Mesothelial cell of epicardium (in vitro differentiated cells): ENCODE data around the gene EEIG1. TPM values are rescaled to one million over a fixed set of nuclear protein-coding genes. Genes with fewer than 3 reads are reported as not detected.

Source experiments
- DNase-seq, 2 experiments: peaks; one replicate each; pipeline ENCODE4 v3.0.0; 2021; ENCODE audit warnings: low spot score in 2 of 2; ENCODE audit not compliant: unreplicated experiment in 2 of 2
- H3K27ac Mint-ChIP-seq: 2 replicates; pipeline ENCODE4 v1.8.0; 2021; ENCODE audit warnings: mixed read lengths
- H3K27me3 Mint-ChIP-seq: 2 replicates; pipeline ENCODE4 v1.8.0; 2021; ENCODE audit warnings: low read depth, mixed read lengths
- H3K36me3 Mint-ChIP-seq: 2 replicates; pipeline ENCODE4 v1.8.0; 2021; ENCODE audit warnings: mixed read lengths
- H3K4me1 Mint-ChIP-seq: 2 replicates; pipeline ENCODE4 v1.8.0; 2021; ENCODE audit warnings: mixed read lengths
- H3K4me3 Mint-ChIP-seq: 2 replicates; pipeline ENCODE4 v1.8.0; 2021; ENCODE audit warnings: mild to moderate bottlenecking, moderate library complexity, mixed read lengths
- H3K9me3 Mint-ChIP-seq: 2 replicates; pipeline ENCODE4 v1.8.0; 2021; ENCODE audit warnings: mixed read lengths
- CTCF ChIP-seq: fragments of 200-600 bp; sonication (generic); IDR thresholded peaks from one replicate; pipeline ENCODE4 v1.5.0; 2021; ENCODE audit warnings: antibody characterized with exemption; ENCODE audit not compliant: unreplicated experiment
- total RNA-seq: library from RNA; stranded (reverse); gene quantifications from 3 replicates; pipeline ENCODE4 v1.2.1, GENCODE V29; 2021

The EEIG1 gene
- total RNA-seq, 1 donor from 2014 or later = 67.4 TPM

- peaks cover 8% of the 10 kb centered on the region for H3K9me3 Mint-ChIP-seq
- no peak overlapping the region for H3K27ac Mint-ChIP-seq
- no peak for TF ChIP-seq CTCF
- H3K27me3 Mint-ChIP-seq = no peaks in the 10 kb centered on the region
- H3K36me3 Mint-ChIP-seq = peaks cover 3% of the 10 kb centered on the region
- H3K4me3 Mint-ChIP-seq = no peak overlapping the region
- H3K4me1 Mint-ChIP-seq = peaks cover 7% of the 10 kb centered on the region
- no peak for DNase-seq
Measured at GRCh38 chr9:128011071-128011817, 30.5 kb upstream of the EEIG1 start.

DNA sequence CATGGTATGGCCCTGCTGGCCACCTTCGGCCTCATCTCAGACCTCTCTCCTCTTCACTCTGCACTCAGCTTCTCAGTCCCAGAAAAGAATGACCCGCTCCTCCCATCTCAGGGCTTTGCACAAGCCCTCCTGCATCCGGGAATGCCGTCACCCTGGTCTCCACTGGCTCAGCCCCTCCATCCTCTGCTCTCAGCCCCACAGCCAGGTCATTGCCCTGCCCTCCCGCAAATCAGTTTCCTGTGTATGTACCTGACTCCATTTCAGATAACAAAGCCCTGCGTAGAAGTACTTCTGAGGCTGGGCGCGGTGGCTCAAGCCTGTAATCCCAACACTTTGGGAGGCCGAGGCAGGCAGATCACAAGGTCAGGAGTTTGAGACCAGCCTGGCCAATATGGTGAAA is 28.9 kb upstream of the EEIG1 start:
- no peaks in the 10 kb centered on the region for H3K27me3 Mint-ChIP-seq
- DNase-seq = no peak
- H3K9me3 Mint-ChIP-seq = peaks cover 8% of the 10 kb centered on the region

GRCh38 chr9:128008171-128008570 is 27.4 kb upstream of the EEIG1 start:
- H3K9me3 Mint-ChIP-seq = peaks cover 8% of the 10 kb centered on the region
- H3K27me3 Mint-ChIP-seq = no peaks in the 10 kb centered on the region
- H3K27ac Mint-ChIP-seq = no peak overlapping the region
- no peak for TF ChIP-seq CTCF
- H3K36me3 Mint-ChIP-seq = peaks cover 3% of the 10 kb centered on the region
- DNase-seq = no peak
- no peak overlapping the region for H3K4me3 Mint-ChIP-seq
- H3K4me1 Mint-ChIP-seq = peaks cover 11% of the 10 kb centered on the region

More for the DNA sequence above, 28.9 kb upstream of the EEIG1 start:
- no peak for TF ChIP-seq CTCF
- Mint-ChIP-seq H3K27ac (no peak overlapping the region), H3K36me3 (peaks cover 3% of the 10 kb centered on the region), H3K4me3 (no peak overlapping the region), H3K4me1 (peaks cover 11% of the 10 kb centered on the region)

DNA sequence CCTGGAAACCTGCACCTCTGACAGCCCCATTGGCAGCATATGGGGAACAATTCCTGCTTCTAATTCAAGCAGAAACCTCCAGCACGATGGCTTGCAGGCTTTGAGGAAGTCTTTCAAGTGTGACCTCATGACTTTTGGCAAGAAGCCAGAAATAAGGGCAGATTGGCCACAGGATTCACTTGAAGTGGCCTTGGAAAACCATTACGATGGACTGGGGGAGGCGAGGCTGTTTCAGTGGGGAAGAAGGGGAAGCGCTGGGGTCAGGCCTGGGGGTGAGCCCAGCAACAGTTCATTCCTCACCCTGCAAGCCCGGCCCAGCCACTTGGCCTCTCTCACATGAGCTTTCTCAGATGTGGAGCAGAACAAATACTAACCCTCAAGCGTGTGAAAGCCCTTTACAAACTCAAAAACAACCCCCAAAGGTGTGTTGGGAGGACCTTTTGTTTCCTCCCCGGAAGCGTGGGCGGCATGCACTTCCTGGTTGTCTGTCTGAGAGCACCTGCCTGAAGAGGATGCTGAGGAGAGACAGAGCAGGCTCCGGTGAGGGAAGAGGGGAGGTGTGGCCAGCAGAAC is 26.9 kb upstream of the EEIG1 start:
- H3K4me3 Mint-ChIP-seq = no peak overlapping the region
- H3K36me3 Mint-ChIP-seq = peaks cover 3% of the 10 kb centered on the region
- peak overlapping the region; percentile 37 for H3K27ac Mint-ChIP-seq
- peaks cover 8% of the 10 kb centered on the region for H3K9me3 Mint-ChIP-seq
- no peak for TF ChIP-seq CTCF
- DNase-seq = no peak
- no peaks in the 10 kb centered on the region for H3K27me3 Mint-ChIP-seq
- H3K4me1 Mint-ChIP-seq = peaks cover 11% of the 10 kb centered on the region

- peaks cover 3% of the 10 kb centered on the region for H3K36me3 Mint-ChIP-seq
- H3K4me3 Mint-ChIP-seq = no peak overlapping the region
- H3K9me3 Mint-ChIP-seq = peaks cover 8% of the 10 kb centered on the region
- H3K27me3 Mint-ChIP-seq = no peaks in the 10 kb centered on the region
- peaks cover 18% of the 10 kb centered on the region for H3K4me1 Mint-ChIP-seq
- no peak overlapping the region for H3K27ac Mint-ChIP-seq
- no peak for TF ChIP-seq CTCF
- DNase-seq = no peak
Measured at GRCh38 chr9:128006332-128006996, 25.7 kb upstream of the EEIG1 start.
